Fibroblast of lung (primary cell): ENCODE results near the gene CORO2B. TPM values are rescaled to one million over a fixed set of nuclear protein-coding genes. Genes with fewer than 3 reads are reported as not detected.
A peak's percentile ranks its signal among the peaks of the same experiment; 100 is the strongest.

Experiments used
- DNase-seq, 2 donors: peaks; one replicate each; pipeline versions ENCODE4 v3.0.0 to v3.0.0-alpha.2; 2010; ENCODE audit warnings: low read depth in 2 of 2
- H2AFZ ChIP-seq: 2 replicates; pipeline ENCODE4 v1.5.1; 2012; ENCODE audit warnings: low read length, control low read depth, inconsistent platforms
- H3K27ac ChIP-seq: 2 replicates; pipeline ENCODE4 v1.5.1; 2011; ENCODE audit warnings: low read length, control low read depth; ENCODE audit not compliant: insufficient read depth
- H3K27me3 ChIP-seq: 2 replicates; pipeline ENCODE4 v1.5.1; 2011; ENCODE audit warnings: mild to moderate bottlenecking, low read length; ENCODE audit not compliant: control insufficient read depth, insufficient read depth
- H3K36me3 ChIP-seq: 2 replicates; pipeline ENCODE4 v1.5.1; 2011; ENCODE audit warnings: low read length; ENCODE audit not compliant: control insufficient read depth, insufficient read depth
- H3K4me1 ChIP-seq: 2 replicates; pipeline ENCODE4 v1.5.1; 2011; ENCODE audit warnings: low read length; ENCODE audit not compliant: control insufficient read depth, insufficient read depth; ENCODE audit errors: extremely low read depth
- H3K4me2 ChIP-seq: 2 replicates; pipeline ENCODE4 v1.5.1; 2011; ENCODE audit warnings: low read length, control low read depth; ENCODE audit not compliant: insufficient read depth; ENCODE audit errors: extremely low read depth
- H3K4me3 ChIP-seq, 4 experiments: fragments of 200-600 bp in 1 of 4; sonication (generic) in 1 of 4; replicated peaks in 1 of 4; 2 replicates each; pipeline ENCODE4 v1.5.1; 2011 to 2016; ENCODE audit warnings: low read length in 4 of 4, low read depth in 3 of 4, mild to moderate bottlenecking in 3 of 4, control low read depth in 2 of 4, inconsistent platforms in 1 of 4, mixed read lengths in 1 of 4; ENCODE audit not compliant: insufficient read depth in 1 of 4; ENCODE audit errors: control extremely low read depth in 1 of 4
- H3K79me2 ChIP-seq: 2 replicates; pipeline ENCODE4 v1.5.1; 2012; ENCODE audit warnings: mild to moderate bottlenecking, low read length, inconsistent platforms; ENCODE audit not compliant: control insufficient read depth, insufficient read depth
- H3K9ac ChIP-seq: 2 replicates; pipeline ENCODE4 v1.5.1; 2011; ENCODE audit warnings: mild to moderate bottlenecking, low read length, control low read depth; ENCODE audit not compliant: insufficient read depth
- H3K9me3 ChIP-seq: 2 replicates; pipeline ENCODE4 v1.5.1; 2012; ENCODE audit warnings: low read depth, low read length; ENCODE audit not compliant: control insufficient read depth, insufficient read depth
- H4K20me1 ChIP-seq: 2 replicates; pipeline ENCODE4 v1.5.1; 2011; ENCODE audit warnings: low read length; ENCODE audit not compliant: control insufficient read depth, insufficient read depth; ENCODE audit errors: extremely low read depth
- EZH2 ChIP-seq: IDR thresholded peaks from 2 replicates; pipeline ENCODE4 v1.5.1; 2012; ENCODE audit warnings: low read length, control low read depth, mild to moderate bottlenecking; ENCODE audit errors: missing control alignments
- polyA plus RNA-seq, 2 donors: library from polyadenylated mRNA; depleted of rRNA in 1 of 2; stranded (reverse) in 1 of 2; unstranded in 1 of 2; fragments of >200 nt; gene quantifications; 2 replicates each; pipeline ENCODE4 v1.2.1, GENCODE V29; 2011 to 2012; ENCODE audit warnings: missing spikeins in 1 of 2
- total RNA-seq: library from RNA; depleted of rRNA; stranded (reverse); fragments of >200 nt; gene quantifications from 2 replicates; pipeline ENCODE4 v1.2.1, GENCODE V29; 2014
- TF ChIP-seq, protein P1 (sequence below), 2 donors: IDR thresholded peaks in 1 of 2; conservative IDR thresholded peaks in 1 of 2; 1 replicate in 1 of 2; 2 replicates in 1 of 2; pipeline ENCODE4 v1.5.1; 2011 to 2012; ENCODE audit warnings: low read length in 2 of 2, control low read depth in 1 of 2, inconsistent platforms in 1 of 2, low read depth in 1 of 2, mild to moderate bottlenecking in 1 of 2

The CORO2B gene
- total and polyA plus RNA-seq, 2 donors (not counting 1 experiment from before 2014, with no cell fraction given), result 17.5 to 25.3 TPM

DNA sequence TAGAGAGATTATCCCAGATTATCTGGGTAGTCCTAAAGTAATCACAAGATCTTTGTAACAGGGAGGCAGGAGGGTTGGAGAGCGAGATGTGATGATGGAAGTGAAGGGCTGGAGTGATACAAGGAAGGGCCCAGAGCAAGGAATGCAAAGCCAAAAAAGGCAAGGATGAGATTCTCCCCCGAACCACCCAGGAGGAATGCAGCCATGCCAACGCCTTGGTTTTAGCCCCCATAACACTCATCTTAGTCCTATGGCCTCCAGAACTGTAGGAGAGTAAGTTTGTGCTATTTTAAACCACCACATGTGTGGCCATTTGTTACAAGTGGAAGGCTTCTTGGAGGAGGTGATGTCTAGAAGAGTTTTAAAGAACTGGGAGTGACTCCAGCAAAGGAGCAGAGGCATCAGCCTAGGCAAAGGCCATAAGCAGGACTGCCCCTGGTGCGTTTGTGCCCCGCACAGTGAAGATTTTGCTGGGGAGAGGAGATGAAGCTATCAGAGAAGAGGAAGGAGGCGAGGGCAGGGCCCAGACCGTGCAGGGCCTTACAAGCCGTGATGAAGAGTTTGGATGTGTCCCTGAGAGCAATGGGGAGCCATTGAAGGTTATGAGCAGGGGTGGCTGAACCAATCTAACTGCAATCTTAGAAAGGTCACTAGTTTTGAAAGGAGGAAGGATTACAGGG, 25.3 kb upstream of the CORO2B start:
- no peak overlapping the region for H3K27ac ChIP-seq
- no peak overlapping the region for H3K9ac ChIP-seq
- no peaks in the 10 kb centered on the region for H3K9me3 ChIP-seq
- TF ChIP-seq, protein P1, sequence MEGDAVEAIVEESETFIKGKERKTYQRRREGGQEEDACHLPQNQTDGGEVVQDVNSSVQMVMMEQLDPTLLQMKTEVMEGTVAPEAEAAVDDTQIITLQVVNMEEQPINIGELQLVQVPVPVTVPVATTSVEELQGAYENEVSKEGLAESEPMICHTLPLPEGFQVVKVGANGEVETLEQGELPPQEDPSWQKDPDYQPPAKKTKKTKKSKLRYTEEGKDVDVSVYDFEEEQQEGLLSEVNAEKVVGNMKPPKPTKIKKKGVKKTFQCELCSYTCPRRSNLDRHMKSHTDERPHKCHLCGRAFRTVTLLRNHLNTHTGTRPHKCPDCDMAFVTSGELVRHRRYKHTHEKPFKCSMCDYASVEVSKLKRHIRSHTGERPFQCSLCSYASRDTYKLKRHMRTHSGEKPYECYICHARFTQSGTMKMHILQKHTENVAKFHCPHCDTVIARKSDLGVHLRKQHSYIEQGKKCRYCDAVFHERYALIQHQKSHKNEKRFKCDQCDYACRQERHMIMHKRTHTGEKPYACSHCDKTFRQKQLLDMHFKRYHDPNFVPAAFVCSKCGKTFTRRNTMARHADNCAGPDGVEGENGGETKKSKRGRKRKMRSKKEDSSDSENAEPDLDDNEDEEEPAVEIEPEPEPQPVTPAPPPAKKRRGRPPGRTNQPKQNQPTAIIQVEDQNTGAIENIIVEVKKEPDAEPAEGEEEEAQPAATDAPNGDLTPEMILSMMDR (conservative IDR thresholded peaks at IDR 0.05 in 1 of 2, IDR thresholded peaks at IDR 0.05 in 1 of 2; ENCODE audit: low read depth in 1 of 2, low read length in 2 of 2), result no peak
- TF ChIP-seq EZH2, result no peak
- H3K4me1 ChIP-seq, result peaks cover 6% of the 10 kb centered on the region
- H4K20me1 ChIP-seq, result no peaks in the 10 kb centered on the region
- no peak overlapping the region for H3K4me2 ChIP-seq
- H3K4me3 ChIP-seq, result no peak overlapping the region
- H3K36me3 ChIP-seq, result no peaks in the 10 kb centered on the region
- no peak for DNase-seq
- H2AFZ ChIP-seq, result no peak overlapping the region
- no peaks in the 10 kb centered on the region for H3K27me3 ChIP-seq
- H3K79me2 ChIP-seq, result no peaks in the 10 kb centered on the region

DNA sequence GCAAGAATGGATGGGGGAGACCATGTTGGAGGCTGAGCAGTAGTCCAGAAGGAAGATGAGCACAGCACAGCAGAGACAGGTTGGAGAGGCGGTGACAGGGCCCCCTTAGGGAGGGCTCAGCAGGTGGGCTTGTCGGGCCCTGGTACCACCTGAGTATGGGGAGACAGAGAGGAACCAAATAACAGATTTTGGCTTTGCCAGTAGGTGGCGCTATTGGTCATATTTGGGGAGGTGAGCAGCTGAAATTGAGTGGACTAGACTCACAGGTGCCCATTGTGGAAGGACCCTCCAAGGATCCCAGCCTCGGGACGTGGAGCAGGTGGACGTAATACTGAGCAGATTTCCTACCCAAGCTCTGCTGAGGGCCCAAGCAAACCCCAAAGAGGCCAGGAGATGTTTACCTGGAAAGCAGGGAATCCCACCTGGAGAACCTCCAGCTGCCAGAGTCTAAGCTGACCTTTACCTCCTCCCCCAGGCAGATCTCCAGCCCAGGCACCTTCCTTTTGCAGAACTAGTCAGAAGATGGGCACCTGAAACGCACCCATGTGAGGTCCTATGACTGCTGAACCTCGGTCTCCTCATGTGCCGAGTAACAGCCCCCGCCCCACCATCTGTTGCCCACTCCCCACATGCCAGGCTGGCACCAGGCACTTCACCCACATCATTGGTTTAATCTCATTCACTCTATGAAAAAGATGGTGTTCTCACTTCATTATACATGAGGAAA, 24.6 kb upstream of the CORO2B start:
- DNase-seq, result peak; percentile 39 to 72
- Histone ChIP-seq H3K4me1 (peaks cover 6% of the 10 kb centered on the region), H2AFZ (no peak overlapping the region), H3K27me3 (no peaks in the 10 kb centered on the region), H3K9me3 (no peaks in the 10 kb centered on the region), H3K4me3 (no peak overlapping the region), H4K20me1 (no peaks in the 10 kb centered on the region), H3K4me2 (no peak overlapping the region), H3K9ac (no peak overlapping the region), H3K27ac (no peak overlapping the region), H3K79me2 (no peaks in the 10 kb centered on the region), H3K36me3 (no peaks in the 10 kb centered on the region)
- TF ChIP-seq EZH2, result no peak
- TF ChIP-seq, protein P1 (conservative IDR thresholded peaks at IDR 0.05 in 1 of 2, IDR thresholded peaks at IDR 0.05 in 1 of 2; ENCODE audit: low read depth in 1 of 2, low read length in 2 of 2), result peak; percentile 64 to 80

DNA sequence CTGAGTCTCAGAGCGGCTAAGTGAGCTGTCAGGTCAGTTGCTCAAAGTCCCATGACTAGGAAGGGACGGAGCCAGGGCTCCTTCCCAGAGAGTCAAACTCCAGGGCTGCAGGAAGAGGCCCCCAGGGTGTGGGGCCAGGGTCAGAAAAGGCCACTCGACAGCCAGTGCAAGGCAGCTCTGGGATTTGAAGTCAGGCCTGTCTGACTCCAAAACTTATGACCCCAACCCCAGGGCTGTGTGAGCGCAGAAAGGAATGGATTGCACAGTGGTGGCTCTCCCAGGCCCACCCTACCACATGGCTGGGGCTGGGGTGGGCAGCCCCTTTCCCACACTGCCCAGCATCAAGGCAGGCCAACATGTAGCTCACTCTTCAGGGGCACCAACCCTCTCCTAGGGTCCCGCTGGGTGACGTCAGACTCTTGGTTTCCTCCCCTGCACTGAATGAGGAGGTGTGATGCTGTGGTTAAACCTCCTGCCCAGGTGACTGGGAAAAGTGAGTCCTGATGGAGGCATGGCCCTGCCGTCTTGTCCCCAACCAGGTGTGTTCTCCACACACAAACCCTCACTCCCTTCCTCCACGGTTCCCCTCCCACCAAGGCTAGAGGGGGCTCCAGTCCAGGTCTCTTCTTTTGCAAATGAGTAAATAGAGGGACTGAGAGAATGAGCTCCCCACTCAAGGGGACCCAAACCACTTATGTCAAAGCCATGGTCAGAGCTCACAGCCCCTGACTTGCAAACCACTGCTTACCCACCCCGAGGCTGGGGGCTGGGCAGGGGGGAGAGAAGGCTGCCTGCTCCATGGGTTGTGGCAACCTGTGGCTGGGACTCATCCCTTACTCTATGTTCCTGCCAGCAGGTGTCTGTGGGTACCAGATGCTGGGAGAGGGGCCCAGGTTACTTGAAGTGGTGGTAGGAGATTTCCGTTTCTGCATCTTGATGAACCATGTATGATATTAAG, 23.8 kb upstream of the CORO2B start:
- no peak overlapping the region for H3K27ac ChIP-seq
- H4K20me1 ChIP-seq, result no peaks in the 10 kb centered on the region
- TF ChIP-seq, protein P1 (conservative IDR thresholded peaks at IDR 0.05 in 1 of 2, IDR thresholded peaks at IDR 0.05 in 1 of 2; ENCODE audit: low read depth in 1 of 2, low read length in 2 of 2), result no peak
- TF ChIP-seq EZH2, result no peak
- no peak overlapping the region for H3K4me3 ChIP-seq
- no peak overlapping the region for H3K9ac ChIP-seq
- H2AFZ ChIP-seq, result no peak overlapping the region
- no peaks in the 10 kb centered on the region for H3K36me3 ChIP-seq
- DNase-seq, result no peak
- peaks cover 6% of the 10 kb centered on the region for H3K4me1 ChIP-seq
- no peak overlapping the region for H3K4me2 ChIP-seq
- H3K79me2 ChIP-seq, result no peaks in the 10 kb centered on the region
- H3K27me3 ChIP-seq, result no peaks in the 10 kb centered on the region
- H3K9me3 ChIP-seq, result no peaks in the 10 kb centered on the region
